Breast epithelium (tissue), 3 donors: ENCODE data around the gene KLHL18.
A peak's percentile ranks its signal among the peaks of the same experiment; 100 is the strongest.

Source experiments
- CTCF ChIP-seq, 3 donors: fragments of 450-650 bp; IDR thresholded peaks; one replicate each; pipeline ENCODE4 v1.5.1; 2016 to 2017; ENCODE audit warnings: antibody characterized with exemption in 3 of 3, mild to moderate bottlenecking in 3 of 3, moderate library complexity in 3 of 3
- POLR2AphosphoS5 ChIP-seq, 3 donors: sonication (generic); formaldehyde crosslinking; IDR thresholded peaks; one replicate each; pipeline ENCODE4 v1.6.1; 2017; ENCODE audit warnings: antibody characterized with exemption in 3 of 3

DNA sequence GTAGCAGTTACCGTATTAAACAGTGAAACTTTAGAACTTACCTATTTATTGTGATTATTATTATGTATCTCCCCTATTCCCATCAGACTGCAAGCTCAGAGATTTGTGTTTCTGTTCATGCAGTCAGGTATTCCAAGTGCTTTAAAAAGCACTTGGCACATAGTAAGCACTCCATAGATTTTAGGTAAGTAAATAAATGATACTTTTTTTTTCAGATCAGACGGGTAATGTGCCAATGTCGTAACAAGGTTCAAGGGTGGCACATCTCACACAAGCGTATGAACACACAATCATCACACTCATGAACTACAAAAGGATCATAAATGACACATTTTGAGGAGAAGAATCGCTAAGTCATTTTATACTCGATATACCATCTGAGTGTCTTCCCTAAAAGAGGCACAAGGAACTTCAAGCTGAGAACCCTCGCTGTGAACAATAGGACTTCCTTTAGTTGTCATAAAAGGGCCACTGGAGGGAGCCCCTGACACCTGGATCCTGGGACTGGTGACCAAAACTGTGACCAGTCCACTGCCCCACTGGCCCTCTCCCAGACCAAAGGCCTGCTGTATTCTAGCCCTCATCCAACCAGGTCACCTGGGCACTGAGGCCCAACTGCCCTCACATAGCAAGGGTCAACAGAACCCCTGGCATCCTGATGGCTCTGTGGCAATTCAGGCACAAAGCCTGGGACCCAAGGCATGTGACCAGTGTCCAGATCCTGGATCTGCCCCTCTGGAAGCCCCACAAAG, 32.3 kb upstream of the KLHL18 start:
- TF ChIP-seq CTCF (IDR thresholded peaks at IDR 0.05) = peak in 2 of 3 donors; percentile 13 to 18
- no peak for TF ChIP-seq POLR2AphosphoS5 (IDR thresholded peaks at IDR 0.05)
